GM19023 (cell line): ENCODE measurements around the gene LRRC63.

Source experiments
- ATAC-seq: cut with Tn5 transposase; IDR thresholded peaks from one replicate; pipeline ENCODE4 v1.9.1; 2021; ENCODE audit warnings: mild to moderate bottlenecking, moderate library complexity; ENCODE audit not compliant: unreplicated experiment

Gene LRRC63

DNA sequence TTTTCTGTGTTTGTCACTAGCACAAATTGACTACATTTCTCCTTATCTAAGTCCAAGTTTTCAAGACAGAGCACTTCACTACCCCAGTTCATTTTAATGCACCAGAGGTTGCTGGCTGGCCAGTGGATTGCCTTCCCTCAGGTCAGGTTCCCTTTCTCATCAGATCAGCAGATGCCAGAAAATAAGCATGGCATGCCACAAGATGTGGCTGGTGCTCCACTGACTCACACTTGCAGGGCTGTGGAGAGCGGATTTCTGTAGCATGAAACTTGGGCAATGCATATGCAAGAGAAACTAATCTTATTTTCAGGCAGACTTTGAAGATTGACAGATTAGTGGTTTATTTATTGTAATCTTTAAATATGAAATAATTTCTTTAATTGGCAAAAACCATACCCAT, 95.8 kb downstream of the LRRC63 start:
- no peak for ATAC-seq

DNA sequence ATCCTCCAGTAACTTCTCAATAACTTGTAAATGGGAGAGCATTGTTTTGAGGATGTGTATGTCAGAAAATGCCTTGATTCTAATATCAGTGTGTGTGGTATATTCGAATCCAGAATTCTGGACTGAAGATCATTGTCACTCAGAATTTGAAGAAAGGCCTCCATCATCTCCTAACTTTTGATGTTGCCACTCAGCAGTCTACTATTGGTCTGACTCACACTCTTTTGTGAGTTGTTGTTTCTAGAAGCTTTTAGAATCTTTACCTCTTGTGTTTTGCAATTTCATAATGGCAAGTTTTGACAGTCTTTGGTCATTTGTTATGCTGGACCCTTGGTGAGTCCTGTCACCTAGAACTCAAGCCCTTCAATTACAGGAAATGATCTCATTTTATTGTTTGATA, 98.3 kb downstream of the LRRC63 start:
- ATAC-seq: no peak

DNA sequence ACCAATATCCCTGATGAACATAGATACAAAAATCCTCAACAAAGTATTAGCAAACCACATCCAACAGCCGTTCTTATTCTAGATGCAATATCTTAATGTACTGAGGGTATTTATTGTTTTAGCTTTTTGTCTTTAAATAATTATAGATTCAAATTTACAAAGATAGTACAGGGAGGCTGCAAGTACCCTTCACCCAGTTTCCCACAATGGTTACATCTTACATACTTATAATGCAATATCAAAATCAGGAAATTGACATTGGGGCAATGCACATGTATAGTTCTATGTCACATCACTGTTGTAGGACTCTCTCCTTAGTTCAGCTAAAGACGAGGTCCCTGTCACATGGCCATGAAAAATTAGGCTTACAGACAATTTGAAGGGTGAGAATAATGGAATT, 99.5 kb downstream of the LRRC63 start:
- no peak for ATAC-seq

DNA sequence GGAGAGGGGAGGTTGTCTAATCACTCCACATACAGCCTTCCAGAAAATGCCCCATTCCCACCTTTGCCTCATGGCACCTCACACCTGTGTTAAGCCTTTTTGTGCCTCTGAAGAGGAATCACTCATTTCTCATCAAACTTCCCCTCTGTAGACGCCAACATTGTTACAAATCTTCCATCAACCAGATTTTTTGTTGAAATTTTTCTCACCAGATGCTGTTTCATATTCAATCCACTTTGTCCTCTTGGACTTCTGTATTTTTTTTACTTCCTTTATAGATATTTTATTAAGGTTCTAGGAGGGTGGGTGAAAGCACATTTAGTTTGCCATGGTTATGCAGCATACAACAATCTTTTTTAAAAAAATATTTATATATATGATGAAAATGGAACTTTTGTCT, 101.3 kb downstream of the LRRC63 start:
- ATAC-seq: no peak

DNA sequence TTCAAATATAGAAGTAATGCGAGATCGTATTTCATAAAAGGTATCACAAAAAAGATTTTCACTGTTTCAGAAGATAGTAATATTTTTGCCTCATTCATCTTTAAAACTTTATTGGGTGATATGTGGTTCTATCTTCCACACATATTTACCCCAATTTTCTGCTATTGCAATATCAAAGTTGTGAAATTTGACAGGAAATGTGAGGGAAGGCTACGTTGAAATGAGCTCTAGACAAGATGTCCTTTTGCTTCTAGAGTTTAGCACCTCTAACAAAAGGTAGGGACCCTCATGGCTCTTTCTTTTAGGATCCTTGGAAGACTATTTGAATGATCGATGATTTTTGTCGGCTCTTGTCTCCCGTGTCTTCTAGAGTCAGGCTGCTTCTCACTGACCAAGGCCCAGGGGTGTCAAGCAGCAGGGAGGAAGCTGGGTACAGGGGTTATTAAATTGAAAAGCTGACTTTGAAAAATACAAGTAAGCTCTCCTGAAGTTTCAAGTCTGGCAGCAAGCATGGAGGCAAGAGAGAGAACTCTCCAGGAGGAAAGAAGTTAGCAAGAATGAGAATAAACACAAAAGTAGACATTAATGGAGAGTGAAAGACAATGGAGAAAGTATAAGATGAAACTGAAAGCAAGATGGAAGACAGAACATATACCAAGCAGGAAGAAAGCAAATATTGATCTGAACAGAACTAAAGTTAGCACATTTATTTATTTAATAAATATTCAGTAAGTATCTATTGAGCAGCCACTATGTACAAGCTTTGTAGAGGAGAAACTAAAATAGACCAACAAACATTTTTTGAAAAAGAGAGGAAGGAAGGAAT, 101.9 kb downstream of the LRRC63 start:
- ATAC-seq: no peak

DNA sequence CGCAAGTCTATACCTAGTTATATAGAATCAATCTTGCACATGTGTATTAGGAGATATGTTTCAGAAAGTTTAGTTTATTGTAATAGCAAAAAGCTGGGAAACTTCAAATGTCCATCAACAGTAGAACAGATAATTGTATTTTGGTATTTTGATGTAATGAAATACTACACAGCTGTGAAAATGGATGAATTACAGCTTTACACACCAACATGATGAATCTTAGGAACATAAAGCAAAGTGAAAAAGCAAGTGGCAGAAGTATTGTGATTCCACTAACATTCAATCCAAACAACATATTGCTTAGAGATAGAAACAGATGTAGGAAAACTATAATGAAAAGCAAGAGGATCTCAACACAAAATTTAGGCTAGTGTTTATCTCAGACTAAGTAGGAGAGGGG, 102.9 kb downstream of the LRRC63 start:
- no peak for ATAC-seq

DNA sequence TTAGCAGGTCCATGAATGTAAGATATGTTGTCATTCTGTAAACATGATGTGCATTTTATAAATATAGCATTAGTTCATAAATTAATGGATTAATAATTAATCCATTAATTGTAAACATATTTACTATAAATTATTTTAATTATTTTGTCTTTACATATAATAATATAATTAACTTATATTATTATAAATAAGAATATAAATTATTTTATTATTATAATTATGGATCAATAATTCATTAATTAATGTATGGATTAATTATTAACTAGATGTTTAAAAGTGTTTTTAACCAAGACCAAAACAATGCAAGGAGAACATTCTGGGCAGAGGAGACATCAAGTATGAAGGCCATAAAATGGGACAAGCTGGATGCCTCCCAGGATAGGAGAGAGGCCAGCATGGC, 103.3 kb downstream of the LRRC63 start:
- no peak for ATAC-seq

DNA sequence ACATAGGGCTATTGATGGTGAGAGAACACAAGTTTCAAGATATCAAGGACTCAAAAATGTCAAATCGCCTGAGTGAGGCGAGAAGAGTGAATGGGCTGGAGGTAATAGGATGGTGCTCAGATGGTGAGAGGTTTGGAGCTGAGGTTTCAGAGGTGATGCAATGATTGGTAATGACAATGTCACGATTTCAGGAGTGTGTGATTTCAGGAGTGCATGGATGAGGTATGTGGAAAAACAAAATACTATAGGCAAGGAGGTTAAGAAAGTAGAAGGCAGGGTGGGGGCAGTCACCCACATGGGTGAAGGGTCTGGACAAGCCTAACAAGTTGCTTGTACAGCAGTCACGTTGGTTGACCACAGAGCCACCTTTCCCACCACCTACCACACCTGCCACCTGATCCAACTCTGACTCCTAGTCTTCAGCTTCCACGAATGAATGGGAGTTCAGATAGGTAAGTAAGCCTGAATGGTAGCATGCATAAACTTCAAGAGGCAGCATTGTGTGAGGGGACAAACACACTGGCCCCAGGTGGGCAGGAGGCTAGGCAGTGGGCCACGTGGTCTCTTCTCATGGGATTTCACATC, 103.9 kb downstream of the LRRC63 start:
- ATAC-seq: no peak

DNA sequence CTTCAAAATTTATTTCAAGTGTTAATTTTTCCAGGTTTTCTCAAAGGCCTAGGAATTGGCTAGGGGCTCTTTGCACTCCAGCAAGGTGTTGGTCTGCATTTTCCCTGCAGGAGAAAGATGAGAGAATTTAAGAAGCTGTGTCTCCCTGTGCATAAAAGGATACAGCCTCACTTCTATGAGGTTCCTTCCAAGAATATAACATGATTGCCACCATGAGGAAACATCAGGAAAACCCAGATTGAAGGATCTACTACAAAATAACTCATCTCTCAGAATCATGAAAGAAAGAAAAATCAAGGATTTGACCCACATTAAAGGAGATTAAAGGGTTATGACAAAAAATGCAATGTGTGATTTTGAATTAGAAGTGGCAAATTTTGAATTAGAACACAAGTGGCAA, 105.4 kb downstream of the LRRC63 start:
- no peak for ATAC-seq

DNA sequence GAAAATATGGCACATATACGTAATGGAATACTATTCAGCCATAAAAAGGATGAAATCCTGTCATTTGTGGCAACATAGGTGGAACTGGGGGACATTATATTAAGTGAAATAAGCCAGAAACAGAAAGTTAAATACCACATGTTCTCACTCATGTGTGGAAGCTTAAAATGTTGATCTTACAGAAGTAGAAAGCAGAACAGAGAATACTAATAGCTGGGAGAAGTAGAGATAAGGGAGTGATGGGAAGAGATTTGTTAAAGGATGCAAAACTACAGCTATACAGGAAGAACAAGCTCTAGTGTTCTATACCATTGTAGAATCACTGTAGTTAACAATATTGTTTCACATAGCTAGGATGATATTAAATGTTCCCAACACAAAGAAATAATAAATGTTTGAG, 107.3 kb downstream of the LRRC63 start:
- no peak for ATAC-seq

DNA sequence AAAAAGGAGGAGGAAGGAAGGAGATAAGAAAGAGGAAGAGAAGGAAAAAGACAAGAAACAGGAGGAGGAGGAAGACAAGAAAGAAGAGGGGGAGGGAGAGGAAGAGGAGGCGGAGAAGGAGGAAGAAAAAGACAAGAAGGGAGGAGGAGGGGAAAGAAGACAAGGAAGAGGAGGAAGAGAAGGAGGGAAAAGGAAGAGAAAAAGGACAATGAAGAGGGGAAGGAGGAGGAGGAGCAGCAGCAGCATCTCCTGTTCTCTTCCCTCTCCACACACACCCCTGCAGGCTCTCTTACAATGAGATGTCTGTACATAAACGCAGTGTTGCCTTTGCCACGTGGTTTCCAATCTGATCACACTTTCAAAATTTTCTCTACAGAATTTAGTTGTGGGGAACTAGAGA, 108.7 kb downstream of the LRRC63 start:
- ATAC-seq: no peak

DNA sequence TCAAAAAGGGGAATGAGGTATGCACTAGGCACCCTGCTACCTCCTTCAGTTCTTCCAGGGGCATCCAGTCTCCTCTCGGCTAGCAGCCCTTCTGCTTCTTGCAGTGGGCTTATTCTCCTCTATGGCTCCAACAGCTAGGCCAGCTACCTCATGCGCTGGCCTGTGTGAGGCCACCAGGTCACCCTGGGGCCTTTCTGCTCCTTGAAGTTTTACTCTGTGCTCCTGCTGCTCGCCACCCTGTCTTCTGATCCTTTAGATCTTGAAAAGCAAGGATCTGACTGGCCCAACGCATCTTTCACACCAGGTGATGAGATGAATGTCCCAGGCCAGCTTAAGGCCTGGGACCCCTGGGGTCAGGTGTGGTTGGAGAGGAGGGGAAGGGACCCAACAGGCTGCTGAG, 109.1 kb downstream of the LRRC63 start:
- ATAC-seq: no peak

DNA sequence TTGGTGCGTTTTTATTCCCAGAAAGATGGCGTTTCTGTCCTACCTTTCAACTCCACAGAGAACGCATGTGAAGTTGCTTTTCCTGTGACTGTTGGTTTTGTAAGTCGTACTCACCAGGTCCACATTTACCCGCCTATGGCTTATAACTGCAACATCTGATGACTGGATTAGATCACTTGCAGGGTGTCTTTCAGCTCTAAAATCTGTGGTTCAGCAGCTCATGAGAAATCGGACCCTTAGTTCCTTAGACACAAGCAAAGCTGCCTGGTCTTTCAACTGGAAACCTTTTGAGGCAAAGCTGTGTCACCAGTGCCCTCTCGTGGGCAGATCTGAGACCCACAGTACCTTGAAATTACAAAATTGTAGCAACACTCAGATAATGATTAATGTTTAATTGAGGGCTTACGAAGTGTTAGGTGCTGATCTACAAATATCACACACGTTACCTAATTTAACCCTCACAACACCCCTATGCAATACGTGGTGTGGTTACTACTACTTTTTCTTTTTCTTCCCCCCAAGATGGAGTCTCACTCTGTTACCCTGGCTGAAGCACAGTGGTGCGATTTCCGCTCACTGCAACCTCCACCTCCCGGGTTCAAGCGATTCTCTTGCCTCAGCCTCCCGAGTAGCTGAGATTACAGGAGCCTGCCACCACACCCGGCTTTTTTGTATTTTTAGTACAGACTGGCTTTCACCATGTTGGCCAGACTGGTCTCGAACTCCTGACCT, 109.9 kb downstream of the LRRC63 start:
- no peak for ATAC-seq

DNA sequence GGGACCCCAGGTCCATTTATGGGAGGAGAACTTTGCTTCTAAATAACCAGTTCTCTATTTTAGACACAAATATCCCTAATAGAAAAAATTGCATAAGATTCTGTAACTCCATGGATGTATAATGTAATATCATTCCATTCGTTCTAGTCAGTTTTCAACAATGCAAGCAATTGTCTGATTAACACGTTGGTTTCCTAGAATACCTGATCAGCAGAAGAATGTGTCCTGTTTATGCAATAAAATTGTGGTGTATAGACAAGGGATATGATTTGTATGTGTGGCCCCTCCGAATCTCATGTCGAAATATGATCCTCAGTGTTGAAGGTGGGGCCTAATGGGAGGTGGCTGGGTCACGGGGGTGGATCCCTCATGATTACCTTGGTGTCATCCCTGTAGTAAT, 113.2 kb downstream of the LRRC63 start:
- no peak for ATAC-seq
